Thoracic aorta (tissue), 2 donors: ENCODE measurements around the gene CEP19. TPM values are rescaled to one million over a fixed set of nuclear protein-coding genes. Genes with fewer than 3 reads are reported as not detected.
"Not testable (repeated sequence)": the region's sequence is repeated elsewhere in the genome, so short reads cannot be mapped to it uniquely, and the experiment has no call there.

Source experiments
- ATAC-seq: fragments of 150-250 bp; one replicate; pipeline ENCODE4 v1.8.0; 2017; ENCODE audit warnings: low read depth; ENCODE audit not compliant: insufficient number of reproducible peaks, low FRiP score
- DNase-seq: peaks from one replicate; pipeline ENCODE4 v3.0.0-alpha.2; 2020; ENCODE audit warnings: low spot score
- H3K27ac ChIP-seq, 2 donors: fragments of 200-600 bp; sonication (generic); 1 replicate in 1 of 2; 2 replicates in 1 of 2; pipeline ENCODE4 v1.5.1; 2016; ENCODE audit warnings: mild to moderate bottlenecking in 2 of 2, moderate library complexity in 2 of 2
- H3K27me3 ChIP-seq: fragments of 200-600 bp; sonication (generic); replicated peaks from 2 replicates; pipeline ENCODE4 v1.6.0; 2016; ENCODE audit warnings: mild to moderate bottlenecking; ENCODE audit not compliant: insufficient read depth
- H3K36me3 ChIP-seq: fragments of 200-600 bp; sonication (generic); one replicate; pipeline ENCODE4 v1.5.1; 2016
- H3K4me1 ChIP-seq, 2 donors: fragments of 200-600 bp; sonication (generic); 1 replicate in 1 of 2; 2 replicates in 1 of 2; pipeline versions ENCODE4 v1.5.1 to v1.6.0; 2016; ENCODE audit warnings: low read depth in 2 of 2, mild to moderate bottlenecking in 1 of 2; ENCODE audit not compliant: control insufficient read depth in 1 of 2
- H3K4me3 ChIP-seq: fragments of 200-600 bp; sonication (generic); 2 replicates; pipeline ENCODE4 v1.5.1; 2016; ENCODE audit warnings: mild to moderate bottlenecking
- H3K9me3 ChIP-seq: fragments of 200-600 bp; sonication (generic); 2 replicates; pipeline ENCODE4 v1.5.1; 2016
- CTCF ChIP-seq: fragments of 200-600 bp; sonication (generic); IDR thresholded peaks from one replicate; pipeline ENCODE4 v1.5.1; 2019; ENCODE audit warnings: antibody characterized with exemption
- total RNA-seq, 2 donors: library from RNA; depleted of rRNA; stranded (reverse); fragments of >200 nt; gene quantifications; one replicate each; pipeline versions ENCODE4 v1.1.0 to v1.2.3, GENCODE V29; 2016

Gene CEP19
- total RNA-seq, 2 donors from 2014 or later = 0.42 to 7.3 TPM

GRCh38 chr3:196726788-196727675 lies 15.0 kb upstream of the CEP19 start:
- ATAC-seq (no peak), DNase-seq (no peak)
- Histone ChIP-seq H3K36me3 (peaks cover 4% of the 10 kb centered on the region), H3K4me1 (no peaks in the 10 kb centered on the region), H3K27me3 (no peaks in the 10 kb centered on the region), H3K4me3 (no peak overlapping the region), H3K9me3 (no peaks in the 10 kb centered on the region), H3K27ac (no peak overlapping the region)
- no peak for TF ChIP-seq CTCF

GRCh38 chr3:196721097-196721496 lies 9.0 kb upstream of the CEP19 start:
- TF ChIP-seq CTCF = no peak
- ATAC-seq = no peak

GRCh38 chr3:196717162-196717561 lies 5.1 kb upstream of the CEP19 start:
- H3K9me3 ChIP-seq, H3K4me3 ChIP-seq, H3K27me3 ChIP-seq, ATAC-seq, DNase-seq, H3K27ac ChIP-seq, H3K36me3 ChIP-seq: not testable (repeated sequence)
- H3K4me1 ChIP-seq = peaks cover 6 to 13% of the 10 kb centered on the region in 2 donors

More at GRCh38 chr3:196721097-196721496, 9.0 kb upstream of the CEP19 start:
- Histone ChIP-seq H3K4me1 (no peaks in the 10 kb centered on the region), H3K27ac (no peak overlapping the region), H3K4me3 (no peak overlapping the region), H3K36me3 (peaks cover 4% of the 10 kb centered on the region), H3K9me3 (no peaks in the 10 kb centered on the region), H3K27me3 (no peaks in the 10 kb centered on the region)
- DNase-seq = no peak

GRCh38 chr3:196712514-196713413 lies 714 bp upstream of the CEP19 start:
- peak; percentile 67 for ATAC-seq
- H3K27me3 ChIP-seq = no peaks in the 10 kb centered on the region
- H3K4me3 ChIP-seq = peak overlapping the region; percentile 93
- H3K4me1 ChIP-seq = peaks cover 9 to 20% of the 10 kb centered on the region in 2 donors
- DNase-seq = no peak
- H3K27ac ChIP-seq = peak overlapping the region; percentile 73 to 79
- H3K36me3 ChIP-seq = no peaks in the 10 kb centered on the region
- H3K9me3 ChIP-seq = no peaks in the 10 kb centered on the region
- TF ChIP-seq CTCF = no peak

GRCh38 chr3:196708467-196708866 lies 3.6 kb downstream of the CEP19 start:
- Histone ChIP-seq H3K4me1 (peaks cover 7 to 13% of the 10 kb centered on the region in 2 donors), H3K4me3 (no peak overlapping the region), H3K27me3 (no peaks in the 10 kb centered on the region), H3K36me3 (no peaks in the 10 kb centered on the region), H3K9me3 (no peaks in the 10 kb centered on the region), H3K27ac (no peak overlapping the region)
- DNase-seq (no peak), ATAC-seq (no peak)
- TF ChIP-seq CTCF = no peak
